ENCODE measurements around the gene HSD11B2.

Gene HSD11B2

DNA sequence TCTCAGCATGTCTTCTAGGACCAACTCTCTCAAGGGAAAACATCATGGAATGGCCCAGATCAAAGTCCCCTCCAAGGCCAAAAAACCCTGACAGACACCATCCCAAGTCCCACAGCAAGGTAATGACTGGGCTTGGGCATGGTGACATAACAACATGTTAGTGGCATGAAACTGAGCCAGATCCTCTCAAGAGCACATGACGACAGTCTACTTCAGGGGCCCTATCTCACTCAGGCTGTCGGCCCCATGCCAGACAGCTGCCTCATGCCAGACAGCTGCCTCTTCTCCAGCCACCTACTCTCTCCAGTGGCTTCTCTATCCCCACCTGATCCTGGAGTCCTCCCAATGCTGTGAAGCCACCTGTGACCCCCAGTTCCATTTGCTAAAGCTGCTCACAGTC, 18.4 kb downstream of the HSD11B2 start:
- H3K9me3 ChIP-seq (ENCODE audit: control insufficient read depth, insufficient read depth, low read depth, low read length) = no peaks in the 10 kb centered on the region
- no peak overlapping the region for H3K4me3 ChIP-seq (ENCODE audit: low read depth, low read length)
- H3K4me1 ChIP-seq (ENCODE audit: control insufficient read depth, insufficient read depth, low read length) = no peaks in the 10 kb centered on the region
- TF ChIP-seq GLIS2 (tag by site-specific recombination; IDR thresholded peaks at IDR 0.05) (no peak), ZNF37A (tag by site-specific recombination; IDR thresholded peaks at IDR 0.05) (no peak), ZNF350 (tag by site-specific recombination; IDR thresholded peaks at IDR 0.05) (no peak), ZNF596 (tag by site-specific recombination; IDR thresholded peaks at IDR 0.05) (no peak), ZBTB8A (tag by site-specific recombination; IDR thresholded peaks at IDR 0.05) (no peak), KLF9 (tag by site-specific recombination; IDR thresholded peaks at IDR 0.05; ENCODE audit: low read depth) (no peak), ZNF239 (tag by site-specific recombination; IDR thresholded peaks at IDR 0.05) (no peak)
- TF ChIP-seq, protein P1, sequence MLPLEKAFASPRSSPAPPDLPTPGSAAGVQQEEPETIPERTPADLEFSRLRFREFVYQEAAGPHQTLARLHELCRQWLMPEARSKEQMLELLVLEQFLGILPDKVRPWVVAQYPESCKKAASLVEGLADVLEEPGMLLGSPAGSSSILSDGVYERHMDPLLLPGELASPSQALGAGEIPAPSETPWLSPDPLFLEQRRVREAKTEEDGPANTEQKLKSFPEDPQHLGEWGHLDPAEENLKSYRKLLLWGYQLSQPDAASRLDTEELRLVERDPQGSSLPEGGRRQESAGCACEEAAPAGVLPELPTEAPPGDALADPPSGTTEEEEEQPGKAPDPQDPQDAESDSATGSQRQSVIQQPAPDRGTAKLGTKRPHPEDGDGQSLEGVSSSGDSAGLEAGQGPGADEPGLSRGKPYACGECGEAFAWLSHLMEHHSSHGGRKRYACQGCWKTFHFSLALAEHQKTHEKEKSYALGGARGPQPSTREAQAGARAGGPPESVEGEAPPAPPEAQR (tag by site-specific recombination; IDR thresholded peaks at IDR 0.05) = no peak
- ChIA-PET CTCF (interaction anchor here (0.6 to 1.2 kb wide), 4 partner anchors 13 to 32 kb away, joined by 3 read pairs; partner anchors contain the start of gene ATP6V0D1), POLR2A (interaction anchor here (0.7 kb wide), 1 partner anchor 32 kb away, joined by 3 read pairs; no protein-coding TSS in a partner anchor)
- peaks cover 0 to 80% of the 10 kb centered on the region in 2 experiments; a peak in 1 of 3 replicates for H3K36me3 ChIP-seq (ENCODE audit: control insufficient read depth in 2 of 2, insufficient read depth in 1 of 2, low read length in 2 of 2)
- H3K27ac ChIP-seq (ENCODE audit: extremely low read depth, low read depth, low read length) = no peak overlapping the region

DNA sequence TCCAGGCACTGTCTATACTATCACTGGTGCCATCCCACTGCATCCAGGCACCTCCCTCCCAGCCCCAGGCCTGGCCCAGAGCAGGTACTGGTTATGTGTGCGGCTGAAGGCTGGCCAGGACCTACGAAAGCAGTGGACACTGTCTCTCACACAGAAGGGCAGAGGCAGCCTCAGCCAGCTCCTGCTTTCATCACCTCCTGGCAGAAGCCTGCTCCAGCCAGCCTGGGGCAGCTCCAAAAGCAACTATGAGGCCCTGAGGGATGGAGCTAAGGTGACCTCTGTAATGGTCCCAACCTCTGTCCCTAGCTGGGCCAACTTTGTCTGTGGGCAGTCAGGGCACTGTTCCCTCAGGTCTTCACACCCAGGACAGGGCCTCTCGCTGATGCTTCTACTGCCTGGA, 18.8 kb downstream of the HSD11B2 start:
- H3K4me3 ChIP-seq (ENCODE audit: low read depth, low read length) = no peak overlapping the region
- H3K9me3 ChIP-seq (ENCODE audit: control insufficient read depth, insufficient read depth, low read depth, low read length) = no peaks in the 10 kb centered on the region
- ChIA-PET CTCF (interaction anchor here (0.6 to 1.5 kb wide), 6 partner anchors 13 to 123 kb away, joined by 3 to 7 read pairs (median 3); partner anchors contain the start of genes ATP6V0D1, KCTD19 and LRRC36), POLR2A (interaction anchor here (0.7 kb wide), 1 partner anchor 33 kb away, joined by 3 read pairs; no protein-coding TSS in a partner anchor)
- no peak overlapping the region for H3K27ac ChIP-seq (ENCODE audit: extremely low read depth, low read depth, low read length)
- H3K36me3 ChIP-seq (ENCODE audit: control insufficient read depth in 2 of 2, insufficient read depth in 1 of 2, low read length in 2 of 2) = peaks cover 0 to 76% of the 10 kb centered on the region in 2 experiments; a peak in 1 of 3 replicates
- no peaks in the 10 kb centered on the region for H3K4me1 ChIP-seq (ENCODE audit: control insufficient read depth, insufficient read depth, low read length)
- TF ChIP-seq ZNF292 (tag by site-specific recombination; IDR thresholded peaks at IDR 0.05; ENCODE audit: borderline replicate concordance, low read depth) = no peak
- TF ChIP-seq ZNF214 (tag by site-specific recombination; IDR thresholded peaks at IDR 0.05; ENCODE audit: borderline replicate concordance) = no peak
- TF ChIP-seq ZNF530 (tag by site-specific recombination; IDR thresholded peaks at IDR 0.05; ENCODE audit: low read depth) = no peak
- TF ChIP-seq, protein P2, sequence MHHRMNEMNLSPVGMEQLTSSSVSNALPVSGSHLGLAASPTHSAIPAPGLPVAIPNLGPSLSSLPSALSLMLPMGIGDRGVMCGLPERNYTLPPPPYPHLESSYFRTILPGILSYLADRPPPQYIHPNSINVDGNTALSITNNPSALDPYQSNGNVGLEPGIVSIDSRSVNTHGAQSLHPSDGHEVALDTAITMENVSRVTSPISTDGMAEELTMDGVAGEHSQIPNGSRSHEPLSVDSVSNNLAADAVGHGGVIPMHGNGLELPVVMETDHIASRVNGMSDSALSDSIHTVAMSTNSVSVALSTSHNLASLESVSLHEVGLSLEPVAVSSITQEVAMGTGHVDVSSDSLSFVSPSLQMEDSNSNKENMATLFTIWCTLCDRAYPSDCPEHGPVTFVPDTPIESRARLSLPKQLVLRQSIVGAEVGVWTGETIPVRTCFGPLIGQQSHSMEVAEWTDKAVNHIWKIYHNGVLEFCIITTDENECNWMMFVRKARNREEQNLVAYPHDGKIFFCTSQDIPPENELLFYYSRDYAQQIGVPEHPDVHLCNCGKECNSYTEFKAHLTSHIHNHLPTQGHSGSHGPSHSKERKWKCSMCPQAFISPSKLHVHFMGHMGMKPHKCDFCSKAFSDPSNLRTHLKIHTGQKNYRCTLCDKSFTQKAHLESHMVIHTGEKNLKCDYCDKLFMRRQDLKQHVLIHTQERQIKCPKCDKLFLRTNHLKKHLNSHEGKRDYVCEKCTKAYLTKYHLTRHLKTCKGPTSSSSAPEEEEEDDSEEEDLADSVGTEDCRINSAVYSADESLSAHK (tag by site-specific recombination; IDR thresholded peaks at IDR 0.05) = no peak
- TF ChIP-seq, protein P3, sequence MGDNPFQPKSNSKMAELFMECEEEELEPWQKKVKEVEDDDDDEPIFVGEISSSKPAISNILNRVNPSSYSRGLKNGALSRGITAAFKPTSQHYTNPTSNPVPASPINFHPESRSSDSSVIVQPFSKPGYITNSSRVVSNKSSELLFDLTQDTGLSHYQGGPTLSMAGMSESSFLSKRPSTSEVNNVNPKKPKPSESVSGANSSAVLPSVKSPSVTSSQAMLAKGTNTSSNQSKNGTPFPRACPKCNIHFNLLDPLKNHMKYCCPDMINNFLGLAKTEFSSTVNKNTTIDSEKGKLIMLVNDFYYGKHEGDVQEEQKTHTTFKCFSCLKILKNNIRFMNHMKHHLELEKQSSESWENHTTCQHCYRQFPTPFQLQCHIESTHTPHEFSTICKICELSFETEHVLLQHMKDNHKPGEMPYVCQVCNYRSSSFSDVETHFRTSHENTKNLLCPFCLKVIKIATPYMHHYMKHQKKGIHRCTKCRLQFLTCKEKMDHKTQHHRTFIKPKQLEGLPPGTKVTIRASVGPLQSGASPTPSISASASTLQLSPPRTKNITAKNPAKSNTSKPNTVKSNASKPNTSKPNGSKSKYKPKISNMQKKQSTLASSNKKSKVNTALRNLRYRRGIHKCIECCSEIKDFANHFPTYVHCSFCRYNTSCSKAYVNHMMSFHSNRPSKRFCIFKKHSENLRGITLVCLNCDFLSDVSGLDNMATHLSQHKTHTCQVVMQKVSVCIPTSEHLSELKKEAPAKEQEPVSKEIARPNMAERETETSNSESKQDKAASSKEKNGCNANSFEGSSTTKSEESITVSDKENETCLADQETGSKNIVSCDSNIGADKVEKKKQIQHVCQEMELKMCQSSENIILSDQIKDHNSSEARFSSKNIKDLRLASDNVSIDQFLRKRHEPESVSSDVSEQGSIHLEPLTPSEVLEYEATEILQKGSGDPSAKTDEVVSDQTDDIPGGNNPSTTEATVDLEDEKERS (tag by site-specific recombination; IDR thresholded peaks at IDR 0.05) = no peak
- TF ChIP-seq, protein P4, sequence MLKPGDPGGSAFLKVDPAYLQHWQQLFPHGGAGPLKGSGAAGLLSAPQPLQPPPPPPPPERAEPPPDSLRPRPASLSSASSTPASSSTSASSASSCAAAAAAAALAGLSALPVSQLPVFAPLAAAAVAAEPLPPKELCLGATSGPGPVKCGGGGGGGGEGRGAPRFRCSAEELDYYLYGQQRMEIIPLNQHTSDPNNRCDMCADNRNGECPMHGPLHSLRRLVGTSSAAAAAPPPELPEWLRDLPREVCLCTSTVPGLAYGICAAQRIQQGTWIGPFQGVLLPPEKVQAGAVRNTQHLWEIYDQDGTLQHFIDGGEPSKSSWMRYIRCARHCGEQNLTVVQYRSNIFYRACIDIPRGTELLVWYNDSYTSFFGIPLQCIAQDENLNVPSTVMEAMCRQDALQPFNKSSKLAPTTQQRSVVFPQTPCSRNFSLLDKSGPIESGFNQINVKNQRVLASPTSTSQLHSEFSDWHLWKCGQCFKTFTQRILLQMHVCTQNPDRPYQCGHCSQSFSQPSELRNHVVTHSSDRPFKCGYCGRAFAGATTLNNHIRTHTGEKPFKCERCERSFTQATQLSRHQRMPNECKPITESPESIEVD (tag by site-specific recombination; IDR thresholded peaks at IDR 0.05) = no peak
- TF ChIP-seq, protein P5, sequence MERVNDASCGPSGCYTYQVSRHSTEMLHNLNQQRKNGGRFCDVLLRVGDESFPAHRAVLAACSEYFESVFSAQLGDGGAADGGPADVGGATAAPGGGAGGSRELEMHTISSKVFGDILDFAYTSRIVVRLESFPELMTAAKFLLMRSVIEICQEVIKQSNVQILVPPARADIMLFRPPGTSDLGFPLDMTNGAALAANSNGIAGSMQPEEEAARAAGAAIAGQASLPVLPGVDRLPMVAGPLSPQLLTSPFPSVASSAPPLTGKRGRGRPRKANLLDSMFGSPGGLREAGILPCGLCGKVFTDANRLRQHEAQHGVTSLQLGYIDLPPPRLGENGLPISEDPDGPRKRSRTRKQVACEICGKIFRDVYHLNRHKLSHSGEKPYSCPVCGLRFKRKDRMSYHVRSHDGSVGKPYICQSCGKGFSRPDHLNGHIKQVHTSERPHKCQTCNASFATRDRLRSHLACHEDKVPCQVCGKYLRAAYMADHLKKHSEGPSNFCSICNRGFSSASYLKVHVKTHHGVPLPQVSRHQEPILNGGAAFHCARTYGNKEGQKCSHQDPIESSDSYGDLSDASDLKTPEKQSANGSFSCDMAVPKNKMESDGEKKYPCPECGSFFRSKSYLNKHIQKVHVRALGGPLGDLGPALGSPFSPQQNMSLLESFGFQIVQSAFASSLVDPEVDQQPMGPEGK (tag by site-specific recombination; IDR thresholded peaks at IDR 0.05) = no peak
- TF ChIP-seq, protein P6, sequence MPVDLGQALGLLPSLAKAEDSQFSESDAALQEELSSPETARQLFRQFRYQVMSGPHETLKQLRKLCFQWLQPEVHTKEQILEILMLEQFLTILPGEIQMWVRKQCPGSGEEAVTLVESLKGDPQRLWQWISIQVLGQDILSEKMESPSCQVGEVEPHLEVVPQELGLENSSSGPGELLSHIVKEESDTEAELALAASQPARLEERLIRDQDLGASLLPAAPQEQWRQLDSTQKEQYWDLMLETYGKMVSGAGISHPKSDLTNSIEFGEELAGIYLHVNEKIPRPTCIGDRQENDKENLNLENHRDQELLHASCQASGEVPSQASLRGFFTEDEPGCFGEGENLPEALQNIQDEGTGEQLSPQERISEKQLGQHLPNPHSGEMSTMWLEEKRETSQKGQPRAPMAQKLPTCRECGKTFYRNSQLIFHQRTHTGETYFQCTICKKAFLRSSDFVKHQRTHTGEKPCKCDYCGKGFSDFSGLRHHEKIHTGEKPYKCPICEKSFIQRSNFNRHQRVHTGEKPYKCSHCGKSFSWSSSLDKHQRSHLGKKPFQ (tag by site-specific recombination; IDR thresholded peaks at IDR 0.05) = no peak
- TF ChIP-seq ZNF585B (tag by site-specific recombination; IDR thresholded peaks at IDR 0.05) = no peak
- no peak for TF ChIP-seq ZNF837 (tag by site-specific recombination; IDR thresholded peaks at IDR 0.05)
- TF ChIP-seq ZNF596 (tag by site-specific recombination; IDR thresholded peaks at IDR 0.05) = no peak
- no peak for TF ChIP-seq ZNF133 (tag by site-specific recombination; IDR thresholded peaks at IDR 0.05)
- no peak for TF ChIP-seq ZNF24 (tag by site-specific recombination; IDR thresholded peaks at IDR 0.05)
- no peak for TF ChIP-seq ZNF112 (tag by site-specific recombination; IDR thresholded peaks at IDR 0.05)
- no peak for TF ChIP-seq GLI4 (tag by site-specific recombination; IDR thresholded peaks at IDR 0.05)
- TF ChIP-seq PRDM1 (tag by site-specific recombination; IDR thresholded peaks at IDR 0.05) = no peak

All from HEK293 (cell line).